ENCODE data around the gene HAND1.

Gene HAND1

DNA sequence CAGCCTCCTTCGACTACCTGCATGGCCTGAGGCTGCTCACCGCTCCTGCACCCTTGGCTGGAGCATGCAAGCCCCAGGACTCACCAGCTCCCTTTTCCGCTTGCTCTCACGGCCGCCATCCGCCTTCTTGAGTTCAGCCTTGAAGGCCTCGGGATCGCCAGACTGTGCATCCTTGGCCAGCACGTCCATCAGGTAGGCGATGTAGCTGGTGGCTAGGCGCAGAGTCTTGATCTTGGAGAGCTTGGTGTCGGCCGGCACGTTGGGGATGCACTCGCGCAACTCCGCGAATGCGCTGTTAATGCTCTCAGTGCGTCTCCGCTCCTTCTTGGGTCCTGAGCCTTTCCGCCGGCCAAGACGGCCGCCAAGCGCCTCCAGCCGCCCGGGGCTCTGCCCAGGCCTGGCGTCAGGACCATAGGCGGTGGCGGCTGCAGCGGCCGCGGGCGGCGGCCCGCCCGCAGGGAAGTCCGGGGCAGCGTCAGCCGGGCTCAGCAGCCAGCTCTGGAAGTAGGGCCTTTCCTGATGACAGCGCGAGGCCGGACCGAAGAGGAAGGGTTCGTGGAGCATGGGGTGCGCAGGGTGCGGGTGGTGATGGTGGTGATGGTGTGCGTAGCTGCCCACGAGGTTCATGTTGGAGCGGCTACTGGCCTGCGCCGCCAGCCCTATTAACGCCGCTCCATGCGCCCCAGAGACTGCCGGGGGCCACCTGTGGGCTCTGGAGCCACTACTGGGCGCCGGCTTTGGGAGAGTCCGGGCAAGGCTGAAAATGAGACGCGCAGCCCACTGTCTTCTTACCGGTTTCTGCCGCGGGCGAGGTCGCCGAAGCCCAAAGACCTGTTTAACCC lies 424 bp downstream of the HAND1 start:
- TF ChIP-seq, protein P1, sequence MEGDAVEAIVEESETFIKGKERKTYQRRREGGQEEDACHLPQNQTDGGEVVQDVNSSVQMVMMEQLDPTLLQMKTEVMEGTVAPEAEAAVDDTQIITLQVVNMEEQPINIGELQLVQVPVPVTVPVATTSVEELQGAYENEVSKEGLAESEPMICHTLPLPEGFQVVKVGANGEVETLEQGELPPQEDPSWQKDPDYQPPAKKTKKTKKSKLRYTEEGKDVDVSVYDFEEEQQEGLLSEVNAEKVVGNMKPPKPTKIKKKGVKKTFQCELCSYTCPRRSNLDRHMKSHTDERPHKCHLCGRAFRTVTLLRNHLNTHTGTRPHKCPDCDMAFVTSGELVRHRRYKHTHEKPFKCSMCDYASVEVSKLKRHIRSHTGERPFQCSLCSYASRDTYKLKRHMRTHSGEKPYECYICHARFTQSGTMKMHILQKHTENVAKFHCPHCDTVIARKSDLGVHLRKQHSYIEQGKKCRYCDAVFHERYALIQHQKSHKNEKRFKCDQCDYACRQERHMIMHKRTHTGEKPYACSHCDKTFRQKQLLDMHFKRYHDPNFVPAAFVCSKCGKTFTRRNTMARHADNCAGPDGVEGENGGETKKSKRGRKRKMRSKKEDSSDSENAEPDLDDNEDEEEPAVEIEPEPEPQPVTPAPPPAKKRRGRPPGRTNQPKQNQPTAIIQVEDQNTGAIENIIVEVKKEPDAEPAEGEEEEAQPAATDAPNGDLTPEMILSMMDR (IDR thresholded peaks at IDR 0.05), result no peak
- DNase-seq, result no peak
- intact Hi-C loops (cut with DNase I; ENCODE audit: low total_unique reads), result no loop called here
- H3K36me3 ChIP-seq, result no peaks in the 10 kb centered on the region
- H3K4me1 ChIP-seq, result peaks cover 0 to 62% (median 54%) of the 10 kb centered on the region in 4 donors
- peak overlapping the region; percentile 42 to 46 for H3K4me3 ChIP-seq
- H3K27ac ChIP-seq, result peak overlapping the region in 1 of 2 donors; percentile 25
- H3K27me3 ChIP-seq, result peaks cover 14 to 100% of the 10 kb centered on the region in 2 donors
- no peaks in the 10 kb centered on the region for H3K9me3 ChIP-seq

DNA sequence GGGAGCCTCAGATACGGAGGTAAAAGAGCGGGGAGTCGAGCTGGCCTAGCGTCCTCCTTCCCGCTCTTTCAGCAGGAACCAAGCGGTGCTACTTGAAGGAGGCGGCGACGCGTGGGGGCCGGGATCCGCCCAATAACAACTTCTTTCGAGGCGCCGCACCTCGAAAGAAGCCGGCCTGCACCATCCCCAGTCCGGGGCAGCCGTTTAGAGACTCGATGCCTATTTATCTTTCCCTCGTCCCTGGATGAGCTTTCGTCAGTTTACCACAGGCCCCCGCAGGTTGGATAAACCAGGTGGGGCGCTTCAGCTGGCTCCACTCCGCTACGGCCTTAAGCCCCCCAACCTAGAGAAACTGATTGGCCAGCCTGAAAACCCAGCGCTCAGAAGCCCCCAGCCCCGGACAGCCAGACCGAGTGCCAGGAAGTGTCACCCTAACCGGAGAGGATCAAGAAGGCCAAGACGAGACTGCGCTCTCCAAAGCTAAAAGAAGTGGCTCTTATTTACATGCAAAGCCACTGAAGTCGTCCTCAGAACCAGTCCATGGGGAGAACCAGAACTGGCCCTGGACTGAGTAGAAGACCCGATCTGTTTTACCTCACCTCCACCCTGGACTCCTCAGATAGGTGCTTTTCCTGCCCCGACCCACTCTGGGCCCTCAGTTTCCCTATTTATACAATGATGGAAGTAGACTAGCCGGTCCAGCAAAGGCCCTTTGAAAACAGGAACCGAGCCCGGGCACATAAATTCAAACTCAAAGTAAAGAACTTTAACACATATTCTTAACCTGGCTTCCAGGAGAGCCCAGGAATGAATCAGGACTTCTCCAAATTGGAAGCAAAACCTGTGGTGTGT lies 1.4 kb downstream of the HAND1 start:
- Histone ChIP-seq H3K9me3 (no peaks in the 10 kb centered on the region), H3K27me3 (peaks cover 14 to 100% of the 10 kb centered on the region in 2 donors), H3K4me3 (peak overlapping the region in 1 of 2 donors; percentile 46), H3K36me3 (no peaks in the 10 kb centered on the region), H3K27ac (no peak overlapping the region), H3K4me1 (peaks cover 0 to 62% (median 53%) of the 10 kb centered on the region in 4 donors)
- DNase-seq, result no peak
- TF ChIP-seq, protein P1 (IDR thresholded peaks at IDR 0.05), result no peak
- intact Hi-C loops (cut with DNase I; ENCODE audit: low total_unique reads), result no loop called here

DNA sequence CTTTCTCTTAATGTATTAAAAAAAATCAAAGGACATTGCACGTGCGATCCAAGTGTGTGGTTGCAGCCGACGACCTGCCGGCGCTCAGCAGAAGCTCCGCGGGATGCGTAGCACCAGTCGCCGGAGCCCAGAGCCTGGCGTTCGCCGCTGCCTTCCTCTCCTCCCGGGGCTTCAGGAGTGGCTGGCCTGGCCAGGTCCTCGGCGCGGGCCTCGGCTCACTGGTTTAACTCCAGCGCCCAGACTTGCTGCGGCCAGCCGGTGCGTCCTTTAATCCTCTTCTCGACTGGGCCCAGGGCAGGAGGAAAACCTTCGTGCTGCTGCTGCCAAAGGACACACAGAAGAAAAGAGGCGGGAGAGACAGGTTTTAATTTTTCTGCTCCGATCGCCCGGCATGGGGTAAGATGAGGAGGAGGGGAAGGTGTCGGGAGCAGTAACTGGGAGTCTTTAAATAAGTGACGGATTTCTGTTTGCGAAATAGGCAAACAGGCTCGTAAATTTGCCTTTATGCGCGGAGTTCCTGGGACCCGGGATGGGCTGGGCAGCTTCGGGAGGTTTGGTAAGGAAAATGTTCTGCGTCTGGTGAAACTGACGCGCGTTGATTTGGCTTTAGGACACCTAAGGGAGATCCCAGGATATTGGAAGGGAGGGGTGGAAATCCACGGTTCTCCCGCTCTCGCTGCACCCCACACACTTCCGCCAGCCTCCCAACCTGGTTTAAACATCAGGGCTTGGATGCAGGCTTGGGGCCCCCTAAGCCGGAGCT lies 2.3 kb downstream of the HAND1 start:
- DNase-seq, result no peak
- peaks cover 0 to 62% (median 53%) of the 10 kb centered on the region in 4 donors for H3K4me1 ChIP-seq
- H3K9me3 ChIP-seq, result no peaks in the 10 kb centered on the region
- peaks cover 14 to 100% of the 10 kb centered on the region in 2 donors for H3K27me3 ChIP-seq
- no peak overlapping the region for H3K4me3 ChIP-seq
- H3K27ac ChIP-seq, result no peak overlapping the region
- no peaks in the 10 kb centered on the region for H3K36me3 ChIP-seq
- TF ChIP-seq, protein P1 (IDR thresholded peaks at IDR 0.05), result no peak
- intact Hi-C loops (cut with DNase I; ENCODE audit: low total_unique reads), result no loop called here

DNA sequence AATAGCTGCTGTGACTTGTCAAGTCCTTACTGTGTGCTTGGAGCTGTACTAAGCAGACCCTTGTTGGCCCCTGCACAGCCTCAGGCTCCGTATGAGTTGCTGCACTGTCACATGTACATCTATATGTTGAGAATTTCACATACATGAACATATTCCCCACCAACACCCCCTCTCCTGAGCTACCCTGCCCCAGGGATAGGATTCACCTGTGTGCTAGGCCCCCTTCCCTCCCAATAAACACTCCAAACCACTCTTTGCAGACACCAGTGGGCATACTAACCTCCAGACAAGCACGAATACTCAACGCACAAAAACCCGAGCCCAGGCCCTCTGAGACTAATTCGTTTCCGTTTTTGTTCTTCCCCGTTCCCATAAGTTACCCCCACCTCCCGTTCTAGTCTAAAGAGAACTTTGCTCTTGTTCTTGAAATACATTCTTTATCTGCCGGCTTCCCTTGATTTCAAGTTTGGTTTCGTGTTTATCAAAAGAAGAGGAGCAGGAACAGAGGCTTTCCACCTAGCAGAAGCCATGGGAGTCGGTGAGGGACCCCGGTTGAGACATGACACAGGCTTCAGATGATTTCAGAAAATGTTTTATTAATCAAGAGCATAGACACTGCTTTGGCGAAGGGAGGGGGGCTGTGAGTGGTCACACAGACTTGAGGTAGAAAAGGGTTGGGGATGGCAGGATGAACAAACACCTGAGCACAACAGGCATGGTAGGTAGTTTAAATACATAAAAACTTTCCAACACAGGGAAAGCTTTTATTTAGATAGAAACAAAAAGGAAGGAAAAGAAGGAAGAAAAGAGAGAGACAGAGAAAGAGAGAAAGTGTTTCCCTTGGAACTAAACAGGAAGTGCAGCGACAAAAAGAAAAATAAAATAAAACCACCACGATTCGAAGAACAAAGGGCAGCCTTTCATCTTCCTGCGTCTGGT lies 3.4 kb downstream of the HAND1 start:
- no peaks in the 10 kb centered on the region for H3K9me3 ChIP-seq
- intact Hi-C loops (cut with DNase I; ENCODE audit: low total_unique reads), result no loop called here
- peaks cover 8 to 89% of the 10 kb centered on the region in 2 donors for H3K27me3 ChIP-seq
- no peak overlapping the region for H3K27ac ChIP-seq
- peaks cover 0 to 60% (median 51%) of the 10 kb centered on the region in 4 donors for H3K4me1 ChIP-seq
- no peaks in the 10 kb centered on the region for H3K36me3 ChIP-seq
- no peak for DNase-seq
- TF ChIP-seq, protein P1 (IDR thresholded peaks at IDR 0.05), result no peak
- H3K4me3 ChIP-seq, result no peak overlapping the region

All from tibial artery (tissue), 4 donors.